ENCODE measurements around the gene RNASEH2A.
A peak's percentile ranks its signal among the peaks of the same experiment; 100 is the strongest.
"Not testable (repeated sequence)": the region's sequence is repeated elsewhere in the genome, so short reads cannot be mapped to it uniquely, and the experiment has no call there.

The RNASEH2A gene

GRCh38 chr19:12833418-12833737 lies 27.0 kb downstream of the RNASEH2A start:
- DNase-seq (ENCODE audit: low read depth in 2 of 2), result no peak

GRCh38 chr19:12833738-12834565 lies 27.6 kb downstream of the RNASEH2A start:
- peak in 1 of 2 donors; percentile 32 for DNase-seq (ENCODE audit: low read depth in 2 of 2)

- no peak for DNase-seq (ENCODE audit: low read depth in 2 of 2)
Measured at GRCh38 chr19:12834566-12834943, 28.2 kb downstream of the RNASEH2A start, which contains the start of gene RTBDN. RTBDN (minus strand) TSS chr19:12834579; CDS start chr19:12829979, 4,600 bp downstream.

GRCh38 chr19:12834976-12835757 lies 28.8 kb downstream of the RNASEH2A start:
- DNase-seq (ENCODE audit: low read depth in 2 of 2), result no peak

DNA sequence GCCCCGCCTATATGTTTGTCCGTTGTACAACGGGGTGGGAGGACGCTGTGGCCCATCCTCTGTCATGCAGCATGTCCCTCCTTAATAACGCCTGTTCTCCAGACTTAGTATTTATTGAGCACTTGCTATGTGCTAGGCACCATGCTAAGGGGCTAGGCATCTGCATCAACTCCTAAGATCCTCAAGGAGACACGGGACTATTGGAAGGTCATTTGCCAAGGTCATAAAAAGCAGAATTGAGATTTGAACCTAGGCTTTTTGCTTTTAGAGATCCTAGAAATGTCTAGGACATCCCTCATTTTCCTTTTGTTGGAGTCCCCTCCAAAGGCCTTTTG lies 30.1 kb downstream of the RNASEH2A start:
- no peak for DNase-seq (ENCODE audit: low read depth in 2 of 2)

GRCh38 chr19:12837225-12837624 lies 30.8 kb downstream of the RNASEH2A start:
- DNase-seq (ENCODE audit: low read depth in 2 of 2), result no peak

DNA sequence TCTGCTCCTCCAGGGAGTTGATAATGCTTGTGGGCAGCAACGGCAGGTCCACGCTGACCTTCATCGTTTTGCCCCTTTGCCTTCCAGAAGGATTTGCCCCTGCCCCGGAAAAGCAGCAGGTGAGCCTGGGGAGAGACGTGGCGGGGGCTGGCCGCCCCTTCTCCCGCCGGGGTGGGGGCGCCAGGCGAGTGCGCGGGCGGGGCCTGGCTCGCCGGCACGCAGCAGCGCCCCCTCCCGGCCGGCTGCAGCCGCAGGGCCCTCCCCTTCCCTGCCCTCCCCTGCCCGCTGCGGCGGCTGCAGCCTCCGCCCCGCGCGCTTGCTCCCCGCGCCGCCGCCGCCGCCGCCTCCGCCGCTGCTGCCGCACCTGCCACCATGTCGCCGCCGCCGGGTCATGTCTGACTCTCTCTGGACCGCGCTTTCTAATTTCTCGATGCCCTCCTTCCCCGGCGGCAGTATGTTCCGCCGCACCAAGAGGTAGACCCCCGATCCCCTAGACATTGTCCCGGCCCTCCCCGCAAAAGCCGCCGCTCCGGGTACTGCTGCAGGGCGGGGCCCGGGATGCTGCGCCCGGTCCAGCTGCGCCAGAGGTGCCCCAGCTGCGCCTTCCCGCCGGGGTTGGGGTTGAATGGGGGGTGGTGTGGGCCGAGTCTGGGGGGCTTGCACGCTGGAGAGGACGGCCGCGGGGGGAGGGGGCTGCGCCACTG lies 31.9 kb downstream of the RNASEH2A start, which contains the start of gene MAST1:
Gene MAST1, plus strand, starts transcription at position 334 of the 704 bp plus-strand sequence. Its CDS starts 58 bp downstream, at position 392.
- no peak for DNase-seq (ENCODE audit: low read depth in 2 of 2)

- DNase-seq (ENCODE audit: low read depth in 2 of 2), result no peak
Measured at GRCh38 chr19:12838886-12839756, 32.7 kb downstream of the RNASEH2A start.

DNA sequence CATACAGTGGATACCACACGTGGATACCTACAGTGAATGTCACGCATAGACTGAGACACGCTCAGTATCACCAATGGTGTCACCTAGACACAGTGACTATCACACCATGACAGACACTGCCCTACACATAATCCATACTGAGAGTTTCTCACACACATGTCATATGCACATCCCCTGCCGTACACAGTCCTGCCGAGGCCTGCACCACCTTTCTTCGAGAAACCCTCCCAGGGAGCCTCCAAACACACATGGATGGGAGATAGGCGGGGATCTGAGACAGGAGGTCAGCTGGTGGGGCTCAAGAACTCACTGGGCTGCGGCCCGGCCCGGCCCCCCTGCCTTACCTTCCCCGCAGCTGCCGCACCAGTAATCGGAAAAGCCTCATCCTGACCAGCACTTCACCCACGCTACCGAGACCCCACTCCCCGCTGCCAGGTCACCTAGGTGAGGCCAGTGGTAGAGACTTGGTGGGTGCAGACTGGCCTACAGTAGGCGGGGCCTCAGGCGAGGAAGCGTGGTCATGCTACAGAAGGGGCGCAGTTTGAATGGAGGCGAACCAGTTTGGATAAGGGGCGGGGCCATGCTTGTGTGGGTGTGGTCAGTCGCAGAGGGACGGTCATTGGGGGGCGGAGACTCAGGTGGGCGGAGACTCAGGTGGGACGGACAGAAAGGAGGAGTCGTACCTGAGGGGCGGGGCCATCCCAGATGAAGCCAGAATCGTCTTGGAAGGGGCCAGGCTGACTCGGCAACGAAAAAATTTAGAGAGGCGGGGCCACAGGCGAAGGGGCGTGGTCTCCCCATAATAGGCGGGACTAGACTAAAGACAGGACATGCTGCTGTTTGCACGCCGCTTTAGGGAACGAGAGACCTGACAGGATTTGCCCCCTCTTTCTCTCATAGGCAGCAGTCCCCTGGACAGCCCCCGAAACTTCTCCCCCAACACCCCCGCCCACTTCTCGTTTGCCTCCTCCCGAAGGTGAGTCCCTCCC lies 34.0 kb downstream of the RNASEH2A start:
- no peak for DNase-seq (ENCODE audit: low read depth in 2 of 2)

- no peak for DNase-seq (ENCODE audit: low read depth in 2 of 2)
Measured at GRCh38 chr19:12841094-12841493, 34.7 kb downstream of the RNASEH2A start.

DNA sequence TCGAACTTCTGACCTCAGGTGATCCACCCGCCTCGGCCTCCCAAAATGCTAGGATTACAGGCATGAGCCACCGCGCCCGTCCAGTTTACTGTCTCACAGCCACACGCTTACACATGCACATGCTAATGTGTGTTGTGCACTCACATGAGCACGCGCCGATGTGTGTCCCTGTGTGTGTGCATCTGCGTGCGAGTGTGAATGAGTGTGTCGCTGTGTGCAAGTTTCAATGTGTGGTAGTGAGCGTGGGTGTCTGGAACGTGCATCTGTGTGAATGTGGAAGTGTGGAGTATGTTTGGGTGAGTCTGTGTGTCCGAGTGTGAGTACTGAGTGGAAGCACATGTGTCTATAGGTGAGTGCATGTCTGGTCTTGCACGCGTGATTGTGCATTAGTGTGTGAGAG lies 36.1 kb downstream of the RNASEH2A start:
- DNase-seq (ENCODE audit: low read depth in 2 of 2), result no peak

DNA sequence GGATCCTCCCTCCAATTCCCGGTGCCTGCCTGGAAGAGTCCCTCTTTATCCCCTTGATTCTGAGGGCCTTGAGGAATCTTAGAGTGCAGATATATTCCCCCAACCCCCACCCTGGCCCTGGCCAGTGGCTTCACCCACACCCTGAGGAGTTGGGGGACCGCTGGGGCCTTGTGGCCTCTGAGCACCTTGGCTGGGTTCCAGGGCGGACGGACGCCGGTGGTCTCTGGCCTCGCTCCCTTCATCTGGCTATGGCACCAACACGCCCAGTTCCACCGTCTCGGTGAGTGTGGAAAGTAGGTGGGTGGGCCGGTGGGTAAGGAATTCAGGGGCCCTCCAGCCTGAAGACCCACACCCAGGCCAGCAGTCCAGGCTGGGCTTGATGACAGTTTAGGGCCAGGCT lies 36.9 kb downstream of the RNASEH2A start:
- DNase-seq (ENCODE audit: low read depth in 2 of 2), result no peak

DNA sequence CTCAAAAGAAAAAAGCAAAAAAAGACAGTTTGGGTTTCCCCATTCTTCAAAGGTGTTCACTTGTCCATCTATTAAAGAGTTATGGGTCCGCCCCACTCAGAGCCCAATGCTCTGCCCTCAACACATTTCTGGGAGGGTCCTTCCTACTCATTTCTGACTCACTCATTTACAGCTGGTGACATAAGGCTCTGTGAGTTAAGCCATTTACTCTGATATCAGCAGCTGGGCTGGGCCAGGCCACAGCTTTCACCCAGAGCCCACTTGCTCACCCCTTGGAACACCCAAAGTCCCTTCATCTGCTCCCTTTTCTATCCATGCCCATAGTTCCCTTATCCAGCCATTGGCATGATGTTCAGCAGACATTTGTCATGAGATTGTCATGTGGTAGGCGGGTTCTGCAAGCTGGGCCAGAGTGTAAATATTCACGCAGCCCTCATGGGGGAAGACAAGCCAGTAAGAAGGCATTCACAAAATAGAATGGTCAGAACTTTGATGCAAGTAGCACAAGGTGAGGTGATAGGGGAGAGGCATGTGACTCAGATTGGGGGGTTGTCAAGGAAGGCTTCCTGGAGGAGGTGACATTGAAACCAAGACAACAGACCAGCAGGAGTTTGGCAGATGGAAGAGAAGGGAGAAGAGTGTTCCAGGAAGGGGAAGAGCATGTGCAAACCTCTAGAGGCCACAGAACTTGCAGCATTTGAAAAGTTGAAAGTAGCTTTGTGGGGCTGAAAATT lies 37.8 kb downstream of the RNASEH2A start:
- no peak for DNase-seq (ENCODE audit: low read depth in 2 of 2)

GRCh38 chr19:12846613-12847012 lies 40.2 kb downstream of the RNASEH2A start:
- DNase-seq (ENCODE audit: low read depth in 2 of 2), result not testable (repeated sequence)

DNA sequence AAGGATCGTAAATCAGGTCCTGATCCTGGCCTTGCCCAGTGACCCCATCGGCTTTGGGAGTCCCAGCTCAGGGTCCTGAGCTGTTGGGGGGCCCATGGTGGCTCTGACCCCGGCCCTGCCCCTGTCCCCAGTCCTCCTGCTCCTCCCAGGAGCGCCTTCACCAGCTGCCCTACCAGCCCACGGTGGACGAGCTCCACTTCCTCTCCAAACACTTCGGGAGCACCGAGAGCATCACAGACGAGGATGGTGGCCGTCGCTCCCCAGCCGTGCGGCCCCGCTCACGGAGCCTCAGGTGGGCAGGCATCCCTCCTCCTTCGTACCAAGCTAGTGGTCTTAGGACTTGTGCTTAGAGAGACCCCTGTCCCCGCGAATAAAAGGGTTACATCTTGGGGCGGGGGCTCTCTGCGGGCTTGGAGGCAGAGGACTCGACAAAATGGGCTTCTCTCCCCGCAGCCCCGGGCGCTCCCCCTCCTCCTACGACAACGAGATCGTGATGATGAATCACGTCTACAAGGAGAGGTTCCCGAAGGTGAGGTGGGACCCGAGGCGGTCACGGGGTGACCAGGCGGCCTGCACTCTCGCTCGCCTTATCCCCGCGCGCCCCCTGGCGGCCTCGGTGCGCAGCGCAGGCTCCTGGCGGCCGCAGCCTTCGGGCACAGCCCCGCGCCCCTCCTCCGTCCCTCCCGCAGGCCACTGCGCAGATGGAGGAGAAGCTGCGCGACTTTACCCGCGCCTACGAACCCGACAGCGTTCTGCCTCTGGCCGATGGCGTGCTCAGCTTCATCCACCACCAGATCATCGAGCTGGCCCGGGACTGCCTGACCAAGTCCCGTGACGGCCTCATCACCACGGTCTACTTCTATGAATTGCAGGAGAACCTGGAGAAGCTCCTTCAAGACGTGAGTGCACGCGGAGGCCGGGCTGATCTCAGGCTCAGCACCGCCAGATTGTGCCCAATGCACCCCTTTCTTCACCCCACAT lies 41.1 kb downstream of the RNASEH2A start:
- DNase-seq (ENCODE audit: low read depth in 2 of 2), result peak; percentile 66 to 68

GRCh38 chr19:12856653-12857052 lies 50.3 kb downstream of the RNASEH2A start:
- no peak for DNase-seq (ENCODE audit: low read depth in 2 of 2)

GRCh38 chr19:12858041-12858928 lies 51.9 kb downstream of the RNASEH2A start:
- DNase-seq (ENCODE audit: low read depth in 2 of 2), result no peak
